Activated CD8-positive, alpha-beta T cell treated with anti-CD3 and anti-CD28 coated beads for 36 hours (primary cell): ENCODE results near the gene LUC7L. TPM values are rescaled to one million over a fixed set of nuclear protein-coding genes. Genes with fewer than 3 reads are reported as not detected.

Source experiments
- ATAC-seq: fragments of 200-7000 bp; cut with Tn5 transposase; one replicate; pipeline ENCODE4 v1.10.0; 2021; ENCODE audit warnings: mild to moderate bottlenecking, moderate library complexity
- CTCF ChIA-PET: fragments of 350-600 bp; sonication (Branson Sonifier 250); formaldehyde crosslinking; loops from one replicate; lab custom pipeline; 2021; ENCODE audit warnings: antibody characterized with exemption; lab: Charles Lee
- POLR2A ChIA-PET: fragments of 350-600 bp; sonication (Branson Sonifier 250); formaldehyde crosslinking; loops from one replicate; lab custom pipeline; 2021; ENCODE audit warnings: antibody characterized with exemption; lab: Charles Lee
- DNase-seq: peaks from one replicate; pipeline ENCODE4 v3.0.0-alpha.2; 2020
- H3K27ac Mint-ChIP-seq: one replicate; pipeline ENCODE4 v1.8.0; 2021; ENCODE audit warnings: mild to moderate bottlenecking, mixed read lengths
- H3K27me3 Mint-ChIP-seq: one replicate; pipeline ENCODE4 v1.8.0; 2021; ENCODE audit warnings: mixed read lengths
- H3K36me3 Mint-ChIP-seq: one replicate; pipeline ENCODE4 v1.8.0; 2021; ENCODE audit warnings: low read depth, mixed read lengths
- H3K4me1 Mint-ChIP-seq: one replicate; pipeline ENCODE4 v1.8.0; 2021; ENCODE audit warnings: low read depth, mixed read lengths
- H3K4me3 Mint-ChIP-seq: one replicate; pipeline ENCODE4 v1.8.0; 2021; ENCODE audit warnings: mild to moderate bottlenecking, moderate library complexity, mixed read lengths
- H3K9me3 Mint-ChIP-seq: one replicate; pipeline ENCODE4 v1.8.0; 2021; ENCODE audit warnings: mixed read lengths
- CTCF ChIP-seq: fragments of 200-600 bp; IDR thresholded peaks from one replicate; pipeline ENCODE4 v1.8.0; 2022; ENCODE audit warnings: antibody characterized with exemption, mild to moderate bottlenecking
- intact Hi-C: fragments of 100-400 bp; cut with micrococcal nuclease; formaldehyde crosslinking; loops from one replicate; pipeline ENCODE4 v1.10.0; 2022
- total RNA-seq, 2 experiments: library from RNA; stranded (reverse); gene quantifications; one replicate each; pipeline ENCODE4 v1.2.3, GENCODE V29; 2021

LUC7L gene
- 10 to 100 TPM; 68.0 to 72.8 TPM for total RNA-seq

- ATAC-seq (peak; percentile 93), DNase-seq (peak; percentile 93)
- H3K9me3 Mint-ChIP-seq, result no peaks in the 10 kb centered on the region
- H3K27me3 Mint-ChIP-seq, result no peaks in the 10 kb centered on the region
- no peak for TF ChIP-seq CTCF
- intact Hi-C loops, result no loop called here
- ChIA-PET CTCF (interaction anchor here (1.1 to 3.3 kb wide), 7 partner anchors 11 to 133 kb away, joined by 3 to 18 read pairs (median 4); no protein-coding TSS in a partner anchor), POLR2A (interaction anchor here (0.6 to 2.4 kb wide), 13 partner anchors 15 to 1218 kb away, joined by 3 to 7 read pairs (median 3); partner anchors contain the start of genes AXIN1 and PGAP6)
- H3K36me3 Mint-ChIP-seq, result peaks cover 34% of the 10 kb centered on the region
- H3K27ac Mint-ChIP-seq, result peak within 1 kb of the TSS; percentile 93
- peak within 1 kb of the TSS; percentile 92 for H3K4me3 Mint-ChIP-seq
- peaks cover 32% of the 10 kb centered on the region for H3K4me1 Mint-ChIP-seq
Measured at GRCh38 chr16:228852-229730, at the start of gene LUC7L. LUC7L (minus strand) TSS chr16:229449; CDS start chr16:229339, 110 bp downstream.

GRCh38 chr16:278863-279366 lies 49.7 kb upstream of the LUC7L start:
- ATAC-seq (peak; percentile 90), DNase-seq (peak; percentile 69)
- Mint-ChIP-seq H3K4me3 (no peak overlapping the region), H3K36me3 (no peaks in the 10 kb centered on the region), H3K27me3 (peaks cover 24% of the 10 kb centered on the region), H3K4me1 (peaks cover 8% of the 10 kb centered on the region), H3K9me3 (no peaks in the 10 kb centered on the region), H3K27ac (no peak overlapping the region)
- TF ChIP-seq CTCF, result no peak
- POLR2A ChIA-PET, result interaction anchor here (1.2 kb wide), 1 partner anchor 72 kb away, joined by 4 read pairs; no protein-coding TSS in a partner anchor
- intact Hi-C loops, result no loop called here
- CTCF ChIA-PET, result interaction anchor here (1.1 to 1.5 kb wide), 4 partner anchors 27 to 83 kb away, joined by 3 to 4 read pairs (median 3); no protein-coding TSS in a partner anchor

- DNase-seq, result no peak
- Mint-ChIP-seq H3K9me3 (no peaks in the 10 kb centered on the region), H3K4me1 (peaks cover 8% of the 10 kb centered on the region), H3K36me3 (no peaks in the 10 kb centered on the region), H3K4me3 (peak overlapping the region; percentile 19), H3K27me3 (peaks cover 21% of the 10 kb centered on the region), H3K27ac (no peak overlapping the region)
- ChIA-PET CTCF (no interaction called here), POLR2A (no interaction called here)
- intact Hi-C loops, result no loop called here
- no peak for TF ChIP-seq CTCF
- no peak for ATAC-seq
Measured at GRCh38 chr16:276426-277077, 47.3 kb upstream of the LUC7L start.

GRCh38 chr16:275786-276232 lies 46.6 kb upstream of the LUC7L start, which contains the start of gene RGS11:
RGS11 (minus strand) TSS chr16:275944; CDS start chr16:275911, 33 bp downstream.
- ChIA-PET CTCF (no interaction called here), POLR2A (no interaction called here)
- H3K27me3 Mint-ChIP-seq, result peaks cover 21% of the 10 kb centered on the region
- no peak within 1 kb of the TSS for H3K27ac Mint-ChIP-seq
- H3K36me3 Mint-ChIP-seq, result no peaks in the 10 kb centered on the region
- ATAC-seq, result no peak
- DNase-seq, result no peak
- peaks cover 8% of the 10 kb centered on the region for H3K4me1 Mint-ChIP-seq
- no peak for TF ChIP-seq CTCF
- H3K4me3 Mint-ChIP-seq, result peak within 1 kb of the TSS; percentile 21
- no peaks in the 10 kb centered on the region for H3K9me3 Mint-ChIP-seq
- intact Hi-C loops, result no loop called here
